ENCODE results near the gene RNF217.
"Not testable (repeated sequence)": the region's sequence is repeated elsewhere in the genome, so short reads cannot be mapped to it uniquely, and the experiment has no call there.

RNF217 gene

DNA sequence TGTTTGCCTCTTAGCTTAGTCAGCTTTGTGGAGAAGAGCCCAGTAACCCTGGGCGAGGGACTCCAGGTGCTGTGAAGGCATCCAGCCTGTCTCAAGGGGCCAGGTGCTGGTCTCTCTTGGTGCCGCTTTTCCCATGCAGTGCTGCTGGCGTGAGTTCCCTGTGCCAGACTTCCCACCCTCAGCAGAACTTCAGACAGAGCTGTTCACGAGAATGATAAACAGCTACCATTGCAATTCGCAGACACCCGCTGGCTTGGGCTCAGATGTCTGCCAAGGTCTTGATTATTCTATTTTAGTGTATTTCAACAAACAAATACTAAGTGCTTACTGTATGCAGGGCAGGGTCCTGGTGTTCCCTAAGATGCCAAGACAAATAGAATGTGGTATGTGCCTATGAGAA lies 57.7 kb downstream of the RNF217 start:
- DNase-seq: no peak

DNA sequence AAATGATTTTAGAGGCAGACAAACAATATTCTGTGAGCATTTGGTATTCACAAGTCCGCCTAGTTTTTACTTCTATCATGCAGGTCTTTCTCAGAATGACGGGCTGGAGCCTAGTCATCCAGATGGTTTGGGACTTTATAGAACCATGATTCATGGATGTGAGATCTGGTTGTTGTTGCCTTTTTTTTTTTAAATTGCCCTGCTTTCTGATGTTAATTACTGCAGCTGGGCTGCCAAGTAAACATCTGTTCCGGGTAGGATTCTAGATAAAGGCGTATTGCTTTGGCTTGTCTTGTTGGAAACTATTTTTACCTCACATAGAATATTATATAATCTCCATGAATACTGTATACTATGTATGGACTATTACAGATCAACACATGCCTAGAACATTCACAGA lies 58.1 kb downstream of the RNF217 start:
- DNase-seq: no peak

DNA sequence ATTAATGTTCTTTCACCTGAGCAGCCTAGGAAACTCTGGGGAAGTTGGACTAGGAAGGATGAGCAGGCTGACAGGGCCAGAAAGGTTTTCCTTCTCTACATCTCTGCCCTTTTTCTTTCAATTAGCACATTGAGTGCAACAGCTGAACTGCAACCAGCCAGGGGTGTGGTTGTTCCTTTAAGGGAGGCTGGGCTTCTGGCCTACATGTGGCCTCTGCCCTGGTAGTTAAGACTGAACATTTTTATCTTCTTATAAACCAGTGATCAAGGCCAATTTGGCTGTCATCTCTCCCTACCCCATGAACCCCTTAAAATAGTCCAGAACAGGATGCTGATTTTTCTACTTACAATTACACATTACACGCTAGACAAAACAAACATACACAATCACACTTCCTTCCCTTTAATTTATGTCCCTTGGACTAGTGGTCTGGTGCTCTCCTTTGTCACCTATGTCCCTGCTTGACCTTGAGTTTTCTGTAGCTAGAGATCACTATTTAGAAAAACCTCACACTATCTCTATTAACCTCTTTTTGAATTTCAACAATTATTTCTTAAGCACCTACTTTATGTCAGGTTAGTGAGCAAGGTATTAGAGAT lies 60.3 kb downstream of the RNF217 start:
- no peak for DNase-seq

DNA sequence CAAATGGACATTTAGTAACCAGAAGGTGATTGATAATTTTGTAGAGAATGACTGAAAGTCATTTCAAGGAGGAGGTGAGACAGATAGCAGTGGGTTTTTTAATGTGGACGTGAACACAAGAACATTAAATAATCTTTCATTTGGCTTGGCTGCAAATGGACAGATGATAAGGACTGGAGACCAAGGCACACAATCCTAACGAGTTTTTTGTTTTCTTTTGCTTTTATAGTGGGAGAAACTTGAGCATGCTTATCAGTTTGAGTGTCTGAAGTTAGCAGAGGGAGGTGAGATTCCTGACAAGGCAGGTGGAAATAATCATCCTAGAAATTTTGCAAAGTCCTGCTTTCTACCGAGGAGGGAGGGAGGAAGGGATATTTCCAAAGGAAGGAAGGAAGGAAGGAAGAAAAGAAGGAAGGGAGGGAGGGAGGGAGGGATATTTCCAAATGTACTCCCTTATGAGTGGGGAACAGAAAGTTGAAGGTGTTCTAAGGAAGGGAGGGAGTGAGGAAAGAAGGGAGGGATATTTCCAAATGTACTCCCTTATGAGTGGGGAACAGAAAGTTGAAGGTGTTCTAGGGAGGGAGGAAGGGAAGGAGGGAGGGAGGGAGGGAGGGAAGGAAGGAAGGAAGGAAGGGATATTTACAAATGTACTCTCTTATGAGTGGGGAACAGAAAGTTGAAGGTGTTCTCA lies 63.1 kb downstream of the RNF217 start:
- DNase-seq: no peak

DNA sequence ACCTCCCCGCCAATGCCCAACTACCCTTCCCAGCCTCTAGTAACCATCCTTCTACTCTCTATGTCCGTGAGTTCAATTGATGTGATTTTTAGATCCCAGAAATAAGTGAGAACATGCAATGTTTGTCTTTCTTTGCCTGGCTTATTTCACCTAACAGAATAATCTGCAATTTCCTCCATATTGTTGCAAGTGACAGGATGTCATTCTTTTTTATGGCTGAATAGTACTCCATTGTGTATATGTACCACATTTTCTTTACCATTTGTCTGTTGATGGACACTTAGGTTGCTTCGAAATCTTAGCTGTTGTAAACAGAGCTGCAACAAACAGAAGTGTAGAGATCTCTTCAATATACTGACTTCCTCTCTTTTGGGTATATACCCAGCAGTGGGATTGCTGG lies 65.0 kb downstream of the RNF217 start:
- no peak for DNase-seq

DNA sequence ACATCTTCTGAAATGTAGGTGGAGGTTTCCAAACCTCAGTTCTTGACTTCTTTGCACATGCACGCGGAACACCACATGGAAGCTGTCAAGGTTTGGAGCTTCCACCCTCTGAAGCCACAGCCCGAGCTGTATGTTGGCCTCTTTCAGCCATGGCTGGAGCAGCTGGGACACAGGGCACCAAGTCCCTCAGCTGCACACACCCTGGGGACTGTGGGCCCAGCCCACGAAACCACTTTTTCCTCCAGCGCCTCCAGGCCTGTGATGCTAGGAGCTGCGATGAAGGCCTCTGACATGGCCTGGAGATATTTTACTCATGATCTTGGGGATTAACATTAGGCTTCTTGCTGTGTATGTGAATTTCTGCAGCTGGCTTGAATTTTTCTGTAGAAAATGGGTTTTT lies 68.7 kb downstream of the RNF217 start:
- DNase-seq: no peak

DNA sequence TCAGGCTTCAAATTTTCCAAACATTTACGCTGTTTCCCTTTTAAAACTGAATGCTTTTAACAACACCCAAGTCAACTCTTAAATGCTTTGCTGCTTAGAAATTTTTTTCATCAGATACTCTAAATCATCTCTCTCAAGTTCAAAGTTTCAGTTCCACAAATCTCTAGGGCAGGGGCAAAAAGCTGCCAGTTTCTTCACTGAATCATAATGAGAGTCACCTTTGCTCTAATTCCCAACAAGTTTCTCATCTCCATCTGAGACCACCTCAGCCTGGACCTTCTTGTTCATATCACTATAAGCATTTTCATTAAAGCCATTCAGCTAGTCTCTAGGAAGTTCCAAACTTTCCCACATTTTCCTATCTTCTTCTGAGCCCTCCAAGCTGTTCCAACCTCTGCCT lies 69.1 kb downstream of the RNF217 start:
- no peak for DNase-seq

DNA sequence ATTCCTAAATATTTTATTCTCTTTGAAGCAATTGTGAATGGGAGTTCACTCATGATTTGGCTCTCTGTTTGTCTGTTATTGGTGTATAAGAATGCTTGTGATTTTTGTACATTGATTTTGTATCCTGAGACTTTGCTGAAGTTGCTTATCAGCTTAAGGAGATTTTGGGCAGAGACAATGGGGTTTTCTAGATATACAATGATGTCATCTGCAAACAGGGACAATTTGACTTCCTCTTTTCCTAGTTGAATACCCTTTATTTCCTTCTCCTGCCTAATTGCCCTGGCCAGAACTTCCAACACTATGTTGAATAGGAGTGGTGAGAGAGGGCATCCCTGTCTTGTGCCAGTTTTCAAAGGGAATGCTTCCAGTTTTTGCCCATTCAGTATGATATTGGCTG lies 72.7 kb downstream of the RNF217 start:
- not testable (repeated sequence) for DNase-seq

DNA sequence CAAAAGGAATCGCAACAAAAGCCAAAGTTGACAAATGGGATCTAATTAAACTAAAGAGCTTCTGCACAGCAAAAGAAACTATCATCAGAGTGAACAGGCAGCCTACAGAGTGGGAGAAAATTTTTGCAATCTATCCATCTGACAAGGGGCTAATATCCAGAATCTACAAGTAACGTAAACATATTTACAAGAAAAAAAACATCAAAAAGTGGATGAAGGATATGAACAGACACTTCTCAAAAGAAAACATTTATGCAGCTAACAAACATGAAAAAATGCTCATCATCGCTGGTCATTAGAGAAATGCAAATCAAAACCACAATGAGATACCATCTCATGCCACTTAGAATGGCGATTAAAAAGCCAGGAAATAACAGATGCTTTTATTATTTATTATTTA lies 74.2 kb downstream of the RNF217 start:
- DNase-seq: not testable (repeated sequence)

DNA sequence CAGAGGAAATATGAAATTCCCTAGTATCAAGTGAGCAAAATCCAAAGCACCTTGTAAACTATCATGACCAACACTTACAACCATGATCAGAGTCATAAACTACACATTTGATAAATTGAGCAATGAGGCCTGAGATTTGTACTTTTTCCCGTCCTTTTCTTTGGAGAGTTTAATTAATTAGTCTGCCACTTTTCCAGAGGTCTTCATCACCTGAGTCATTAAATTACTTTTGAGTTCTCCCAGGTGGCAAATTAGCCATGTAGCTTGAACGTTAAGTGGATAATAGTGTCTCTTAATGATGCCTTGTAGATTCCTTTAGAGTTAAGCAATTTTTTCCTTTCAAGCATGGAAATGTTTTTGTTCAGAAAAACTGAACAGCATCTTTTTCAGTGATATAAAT lies 75.6 kb downstream of the RNF217 start:
- no peak for DNase-seq

DNA sequence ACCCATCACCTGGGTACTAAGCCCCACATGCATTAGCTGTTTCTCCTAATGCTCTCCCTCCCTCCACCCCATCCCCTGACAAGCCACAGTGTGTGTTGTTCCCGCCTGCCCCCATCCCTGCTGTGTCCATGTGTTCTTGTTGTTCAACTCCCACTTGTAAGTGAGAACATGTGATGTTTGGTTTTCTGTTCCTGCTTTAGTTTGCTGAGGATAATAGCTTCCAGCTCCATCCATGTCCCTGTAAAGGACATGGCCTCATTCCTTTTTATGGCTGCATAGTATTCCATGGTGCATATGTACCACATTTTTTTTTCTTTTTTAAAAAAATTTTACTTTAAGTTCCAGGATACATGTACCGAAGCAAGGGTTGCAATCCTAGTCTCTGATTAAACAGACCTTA lies 76.7 kb downstream of the RNF217 start:
- DNase-seq: no peak

DNA sequence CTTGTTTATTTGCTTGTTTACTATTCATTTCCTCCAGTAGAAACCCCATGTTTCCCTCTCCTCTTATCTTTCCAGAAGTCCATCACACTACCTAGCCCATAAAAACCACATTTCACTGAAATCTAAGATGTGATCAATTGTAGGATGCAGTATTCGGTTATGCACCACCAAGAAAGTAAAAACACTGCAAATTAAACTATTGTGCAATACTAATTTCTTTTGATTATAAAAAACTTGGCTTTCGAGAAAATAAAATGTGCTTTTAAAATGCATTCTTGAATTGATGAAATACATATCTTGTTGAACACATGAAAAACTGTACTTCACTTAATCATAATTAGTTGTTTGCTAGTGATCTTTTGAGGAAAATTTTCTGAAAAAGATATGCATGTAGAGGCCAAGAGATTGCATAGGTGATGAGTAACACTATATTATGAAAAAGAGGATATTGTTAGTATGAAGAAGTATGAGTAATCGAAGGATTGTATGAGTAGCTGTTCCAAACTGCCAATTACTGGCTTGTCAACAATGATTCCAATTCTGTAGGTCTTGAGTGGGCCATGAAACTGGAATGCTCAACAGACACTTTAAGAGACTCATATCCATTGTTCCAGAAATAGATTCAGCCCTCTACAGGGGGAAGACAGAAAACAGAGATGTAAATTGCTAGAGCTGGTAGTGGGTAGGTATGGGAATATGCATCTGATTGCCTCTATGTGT lies 79.7 kb downstream of the RNF217 start:
- DNase-seq: no peak

DNA sequence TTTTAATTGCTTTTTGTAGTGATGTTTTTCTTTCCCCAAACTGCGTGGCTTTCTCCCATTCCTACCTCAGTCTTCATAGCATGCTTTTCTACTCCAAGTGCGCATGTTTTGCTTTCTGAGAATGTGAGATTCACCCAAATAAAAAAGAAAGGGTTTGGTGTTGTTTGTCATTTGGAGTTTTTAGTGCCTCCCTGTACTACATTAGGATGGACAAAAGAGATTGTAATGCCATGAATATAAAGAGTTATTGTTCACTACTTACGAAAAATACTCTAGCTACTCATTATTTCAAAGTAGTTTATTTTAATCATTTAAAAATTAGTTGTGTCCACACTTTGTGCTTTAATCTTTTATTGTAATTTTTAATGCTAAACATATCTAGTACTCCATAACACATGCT lies 81.8 kb downstream of the RNF217 start:
- DNase-seq: no peak

DNA sequence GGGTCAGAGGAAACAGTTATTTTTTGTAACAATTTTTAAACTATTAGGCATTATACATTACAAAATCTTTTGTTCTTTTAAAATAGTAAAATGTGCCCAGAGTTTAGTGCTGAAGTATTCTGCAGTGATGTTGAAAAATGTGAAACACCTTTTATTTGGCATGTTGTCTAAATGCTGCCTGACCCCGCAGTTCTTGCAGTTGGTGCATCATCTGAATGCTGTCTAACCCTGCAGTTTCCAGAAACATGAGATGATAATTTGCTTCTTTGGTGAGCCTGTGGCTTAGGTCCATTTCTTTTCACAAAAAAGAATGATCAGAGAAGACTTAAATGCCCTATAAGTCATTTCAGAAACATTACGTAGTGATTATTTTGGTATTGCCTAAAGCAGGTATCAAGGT lies 82.4 kb downstream of the RNF217 start:
- DNase-seq: no peak

DNA sequence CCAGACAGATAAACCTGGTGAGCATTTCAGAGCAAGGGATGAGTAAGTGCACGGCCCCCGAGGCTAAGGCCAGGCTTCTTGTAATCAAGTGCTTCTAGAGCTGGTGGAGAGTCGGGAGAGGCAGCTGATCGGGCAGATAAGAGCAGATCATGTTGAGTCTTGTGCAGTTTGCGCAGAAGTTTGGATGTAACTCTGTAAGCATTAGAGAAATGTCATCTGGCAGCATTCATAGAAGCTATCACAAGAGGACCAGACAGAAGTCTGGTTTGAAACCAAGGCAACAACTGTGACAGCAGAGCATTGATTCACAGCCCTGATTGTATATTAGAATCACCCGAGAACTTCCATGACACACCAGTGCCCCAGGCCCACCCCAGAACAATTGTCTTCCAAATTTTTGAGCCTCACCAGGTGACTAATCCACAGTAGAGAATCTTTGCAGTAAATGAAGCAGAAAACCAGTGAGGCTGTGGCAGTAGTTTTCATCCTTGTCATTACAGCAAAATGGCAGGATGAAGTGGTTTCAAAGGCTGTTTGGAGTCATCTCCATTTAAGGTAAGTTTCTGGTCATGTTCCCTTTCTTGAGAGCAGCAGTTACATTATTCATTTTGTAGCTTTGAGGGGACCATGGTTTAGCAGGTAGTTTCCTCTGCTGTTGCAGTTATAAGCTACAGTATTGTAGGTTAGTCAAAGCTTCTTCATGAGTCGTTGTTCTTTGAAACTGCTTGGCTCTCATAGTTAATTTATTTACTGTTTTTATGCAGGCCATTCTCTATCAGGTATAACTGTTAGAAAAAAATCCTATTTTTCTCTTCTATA lies 84.1 kb downstream of the RNF217 start:
- no peak for DNase-seq

DNA sequence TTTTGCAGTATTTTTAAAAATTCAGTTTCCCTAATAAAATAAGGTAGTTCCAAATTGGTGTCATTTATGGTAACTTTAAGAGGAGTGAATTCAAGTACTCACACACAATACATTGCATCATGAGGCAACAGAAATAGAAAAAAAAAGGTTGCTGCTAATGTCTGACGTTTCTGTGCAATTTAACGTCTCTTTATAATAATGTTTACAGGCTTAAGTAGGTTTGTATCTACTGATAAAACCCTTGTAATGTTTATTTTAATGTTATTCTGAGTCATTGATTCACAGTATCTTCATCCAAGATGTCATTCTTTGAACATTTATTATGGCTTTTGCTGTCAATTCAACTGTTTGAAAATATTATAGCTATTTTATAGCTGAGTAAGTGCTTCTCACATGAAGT lies 86.0 kb downstream of the RNF217 start:
- no peak for DNase-seq

DNA sequence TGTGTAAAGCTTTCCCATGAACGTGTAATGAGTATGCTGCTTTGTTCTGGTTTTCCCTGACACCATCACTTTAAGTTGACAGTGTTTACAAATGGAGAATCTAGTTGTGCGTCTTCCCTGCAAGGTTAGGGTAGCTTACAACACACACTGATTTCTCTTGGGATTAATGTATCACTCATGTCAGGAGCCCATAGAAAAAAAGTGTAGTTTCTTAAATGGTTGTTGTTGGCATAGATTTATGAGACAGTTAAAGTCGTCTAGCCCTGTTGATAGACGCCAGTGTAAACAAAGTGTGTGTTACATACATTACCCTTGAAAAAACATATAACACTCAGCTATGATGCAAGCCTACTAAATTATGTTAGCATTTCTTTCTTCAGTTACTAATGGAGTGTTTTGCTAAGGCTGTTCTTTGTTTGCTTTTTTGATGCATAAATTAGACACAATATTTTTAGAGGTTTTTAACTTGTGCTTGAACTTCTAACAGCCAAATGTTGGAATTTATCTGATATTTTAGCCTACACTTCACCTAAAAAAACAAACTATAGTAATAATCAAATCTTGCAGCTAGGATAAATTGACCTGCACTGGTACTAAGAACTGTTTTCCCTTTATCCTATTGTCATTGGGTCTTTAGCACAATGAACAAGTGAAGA lies 88.6 kb downstream of the RNF217 start:
- DNase-seq: no peak

DNA sequence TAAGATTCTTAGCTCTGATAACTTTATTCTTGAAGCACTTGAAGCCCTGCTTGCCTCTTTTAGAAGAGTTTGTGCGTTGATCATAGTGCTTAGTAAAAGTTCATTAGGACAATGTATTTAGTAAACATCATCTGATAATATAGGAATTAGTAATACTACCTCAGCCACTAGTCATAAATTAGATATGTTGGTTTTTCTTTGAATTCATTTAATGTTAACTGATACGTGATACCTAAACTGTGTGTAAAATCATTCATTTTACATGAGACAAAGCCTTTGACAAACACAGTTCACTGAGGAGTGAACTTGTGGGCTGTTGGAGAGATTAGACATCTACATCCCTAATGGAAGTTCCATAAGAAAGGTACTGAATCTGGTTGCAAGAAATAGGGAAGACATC lies 91.6 kb downstream of the RNF217 start:
- DNase-seq: no peak

DNA sequence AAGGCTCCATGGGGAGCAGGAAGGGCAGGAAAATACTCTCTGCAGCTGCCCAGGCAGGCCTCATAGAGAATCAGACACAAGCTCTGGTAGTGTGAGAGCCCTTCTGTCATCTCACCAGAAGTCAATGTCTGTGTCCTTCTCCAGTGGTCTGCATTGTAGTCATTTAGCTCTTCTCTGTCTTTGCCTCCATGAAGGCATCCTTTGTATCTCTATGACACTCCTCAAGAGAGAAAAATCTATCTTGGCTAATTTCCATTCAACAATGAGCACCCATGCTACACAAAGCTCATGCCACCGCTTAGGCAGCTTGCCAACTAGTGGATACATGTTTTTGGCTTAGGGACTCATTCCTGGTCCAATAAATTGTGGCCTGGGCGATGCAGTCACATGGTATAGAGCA lies 92.1 kb downstream of the RNF217 start:
- no peak for DNase-seq

DNA sequence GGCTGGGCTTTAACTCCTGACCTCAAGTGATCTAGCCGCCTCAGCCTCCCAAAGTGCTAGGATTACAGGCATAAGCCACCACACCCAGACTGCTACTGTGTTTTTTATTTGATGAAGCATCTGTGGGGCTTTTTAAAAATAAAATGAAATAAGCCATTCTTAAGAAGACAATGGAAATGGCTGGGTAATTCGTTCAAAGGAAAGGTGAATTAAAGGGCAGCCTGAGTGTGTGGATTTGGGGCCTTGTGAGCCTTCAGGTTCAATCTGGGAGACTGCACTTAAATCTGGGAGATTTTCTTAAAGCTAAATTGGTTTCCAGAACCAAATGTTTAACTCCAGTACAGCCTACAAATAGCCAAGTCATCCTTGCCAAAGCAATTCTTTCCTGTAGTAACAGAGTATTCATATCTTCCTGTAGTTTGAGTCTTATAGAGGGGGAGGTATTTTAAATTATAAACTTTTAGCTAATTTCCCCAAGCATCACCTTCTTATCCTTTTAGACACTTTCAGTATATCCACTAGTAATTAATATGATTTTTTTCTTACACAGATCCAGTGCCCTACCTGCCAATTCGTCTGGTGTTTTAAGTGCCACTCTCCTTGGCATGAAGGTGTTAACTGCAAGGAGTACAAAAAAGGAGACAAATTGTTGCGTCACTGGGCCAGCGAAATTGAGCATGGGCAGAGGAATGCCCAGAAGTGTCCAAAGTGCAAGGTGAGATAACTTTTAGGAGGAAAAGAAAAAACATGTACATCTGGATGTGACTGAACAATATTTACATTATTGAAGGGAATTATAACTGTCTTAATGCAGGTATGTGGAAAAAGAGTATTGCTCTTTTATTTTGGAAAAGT lies 95.4 kb downstream of the RNF217 start:
- DNase-seq: no peak

DNA sequence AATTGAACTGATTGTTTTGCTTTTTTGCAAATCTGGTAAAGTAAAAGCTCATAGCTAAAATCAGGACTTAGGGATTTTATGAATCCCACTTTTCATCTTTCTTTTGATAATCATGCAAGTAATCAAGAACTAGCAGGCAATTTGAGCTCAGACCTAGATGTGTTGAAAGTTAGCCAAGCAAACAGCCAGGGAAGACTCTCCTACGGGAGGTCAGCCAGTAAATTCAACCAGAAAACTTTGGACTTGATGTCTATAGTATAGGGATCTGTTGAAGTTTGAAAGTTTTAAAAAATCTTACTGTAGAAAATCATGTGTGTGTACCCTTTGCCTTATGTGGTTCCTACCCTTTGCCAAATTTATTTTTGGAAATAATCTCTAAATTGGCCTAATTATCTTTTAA lies 96.3 kb downstream of the RNF217 start:
- no peak for DNase-seq

DNA sequence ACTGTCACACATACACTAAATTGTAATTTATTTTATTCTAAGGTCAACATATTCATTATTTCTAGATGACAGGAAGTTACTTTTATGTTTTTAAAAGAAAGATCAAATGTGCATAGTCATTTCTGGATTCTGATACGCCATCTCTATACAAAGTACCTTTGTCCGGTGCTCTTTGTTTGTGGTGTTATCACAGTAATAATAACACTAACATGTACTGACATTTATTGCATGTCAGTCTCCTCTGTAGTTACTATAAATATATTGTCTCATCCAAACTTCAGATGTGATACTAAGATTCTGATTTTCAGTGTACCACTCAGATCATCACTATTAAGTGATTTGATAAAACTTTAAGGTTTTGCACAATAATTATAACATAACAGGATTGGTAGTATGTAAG lies 101.1 kb downstream of the RNF217 start:
- no peak for DNase-seq

Data from CD4-positive, alpha-beta T cell treated with Interleukin-1 beta for 1 hour (primary cell).